ENCODE results near the gene PML.
"Not testable (repeated sequence)": the region's sequence is repeated elsewhere in the genome, so short reads cannot be mapped to it uniquely, and the experiment has no call there.

DNA sequence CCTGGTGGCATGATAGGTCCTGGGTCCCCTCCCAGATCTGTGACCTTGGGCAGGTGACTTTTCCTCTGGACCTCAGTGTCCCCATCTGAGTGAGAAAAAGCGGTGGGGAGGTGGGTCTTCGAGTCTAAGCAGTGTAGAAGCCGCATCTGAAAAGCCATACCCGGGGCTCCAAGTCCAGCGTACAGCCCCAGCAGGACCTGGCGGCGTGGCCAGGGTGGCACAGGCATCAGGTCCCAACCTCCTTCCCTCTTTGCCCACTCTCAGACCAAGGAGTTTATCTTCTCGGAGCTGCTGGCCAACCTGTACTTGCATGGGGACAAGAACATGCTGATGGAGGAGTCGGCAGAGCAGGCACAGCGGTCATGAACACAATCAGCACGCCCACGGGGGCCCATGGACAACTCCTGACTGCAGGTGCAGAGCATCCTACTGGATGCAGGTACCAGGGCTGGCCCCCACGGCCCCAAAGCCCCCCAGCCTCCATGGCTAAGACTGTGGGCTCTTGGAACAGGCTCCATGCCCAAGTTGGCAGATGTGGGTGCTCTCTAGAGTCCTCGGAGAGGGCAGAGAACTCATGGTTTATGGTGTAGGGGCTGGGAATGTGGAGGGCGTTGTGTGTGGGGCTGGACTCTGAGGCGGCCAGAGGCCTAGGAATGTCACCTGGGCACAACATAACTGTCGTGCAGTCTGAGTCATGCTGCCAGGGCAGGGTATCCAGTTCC, 69.1 kb downstream of the PML start:
- not testable (repeated sequence) for TF ChIP-seq POLR2A (IDR thresholded peaks at IDR 0.05)
- TF ChIP-seq, protein P1, sequence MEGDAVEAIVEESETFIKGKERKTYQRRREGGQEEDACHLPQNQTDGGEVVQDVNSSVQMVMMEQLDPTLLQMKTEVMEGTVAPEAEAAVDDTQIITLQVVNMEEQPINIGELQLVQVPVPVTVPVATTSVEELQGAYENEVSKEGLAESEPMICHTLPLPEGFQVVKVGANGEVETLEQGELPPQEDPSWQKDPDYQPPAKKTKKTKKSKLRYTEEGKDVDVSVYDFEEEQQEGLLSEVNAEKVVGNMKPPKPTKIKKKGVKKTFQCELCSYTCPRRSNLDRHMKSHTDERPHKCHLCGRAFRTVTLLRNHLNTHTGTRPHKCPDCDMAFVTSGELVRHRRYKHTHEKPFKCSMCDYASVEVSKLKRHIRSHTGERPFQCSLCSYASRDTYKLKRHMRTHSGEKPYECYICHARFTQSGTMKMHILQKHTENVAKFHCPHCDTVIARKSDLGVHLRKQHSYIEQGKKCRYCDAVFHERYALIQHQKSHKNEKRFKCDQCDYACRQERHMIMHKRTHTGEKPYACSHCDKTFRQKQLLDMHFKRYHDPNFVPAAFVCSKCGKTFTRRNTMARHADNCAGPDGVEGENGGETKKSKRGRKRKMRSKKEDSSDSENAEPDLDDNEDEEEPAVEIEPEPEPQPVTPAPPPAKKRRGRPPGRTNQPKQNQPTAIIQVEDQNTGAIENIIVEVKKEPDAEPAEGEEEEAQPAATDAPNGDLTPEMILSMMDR (IDR thresholded peaks at IDR 0.05) = not testable (repeated sequence)
